Right lobe of liver (tissue), 6 donors: ENCODE measurements around the gene NIPAL1. TPM values are rescaled to one million over a fixed set of nuclear protein-coding genes. Genes with fewer than 3 reads are reported as not detected.
A peak's percentile ranks its signal among the peaks of the same experiment; 100 is the strongest.

Experiments
- ATAC-seq, 4 donors: fragments of 200-7000 bp; cut with Tn5 transposase; one replicate each; pipeline ENCODE4 v1.9.1; 2020; ENCODE audit warnings: mild to moderate bottlenecking in 4 of 4, moderate library complexity in 4 of 4
- DNase-seq, 3 donors: peaks; one replicate each; pipeline ENCODE4 v3.0.0-alpha.2; 2020
- H3K27ac ChIP-seq, 3 donors: fragments of 200-600 bp; one replicate each; pipeline ENCODE4 v1.8.0; 2022
- H3K27me3 ChIP-seq, 2 donors: fragments of 200-600 bp; one replicate each; pipeline ENCODE4 v1.8.0; 2022
- H3K36me3 ChIP-seq, 4 donors: fragments of 200-600 bp; sonication (generic) in 1 of 4; one replicate each; pipeline versions ENCODE4 v1.5.1 to v1.8.0; 2017 to 2022; ENCODE audit warnings: control low read depth in 1 of 4
- H3K4me1 ChIP-seq, 4 donors: fragments of 200-600 bp; sonication (generic) in 1 of 4; one replicate each; pipeline versions ENCODE4 v1.5.1 to v1.8.0; 2017 to 2022; ENCODE audit warnings: control low read depth in 1 of 4
- H3K4me3 ChIP-seq, 3 donors: fragments of 200-600 bp; one replicate each; pipeline ENCODE4 v1.8.0; 2022
- H3K9me3 ChIP-seq, 4 donors: fragments of 200-600 bp; sonication (generic) in 1 of 4; one replicate each; pipeline versions ENCODE4 v1.5.1 to v1.8.0; 2017 to 2022; ENCODE audit warnings: control low read depth in 1 of 4
- POLR2A ChIP-seq: fragments of 450-650 bp; IDR thresholded peaks from one replicate; pipeline ENCODE4 v1.6.1; 2017; ENCODE audit warnings: antibody characterized with exemption, mild to moderate bottlenecking
- whole genome bisulfite sequencing: methylation state at CpG from one replicate; pipeline ENCODE4 v1.1.6; 2018; ENCODE audit warnings: low coverage, low lambda C conversion rate; ENCODE audit not compliant: insufficient coverage; ENCODE audit errors: missing lambda C conversion rate; 5-methylcytosine and 5-hydroxymethylcytosine counted together
- intact Hi-C, 2 donors: fragments of 100-400 bp; cut with DNase I; formaldehyde crosslinking; loops; one replicate each; pipeline versions ENCODE4 v1.11.2 to v1.14.1; 2022
- total RNA-seq, 6 experiments: library from RNA; depleted of rRNA in 2 of 6; stranded (reverse); fragments of >200 nt in 2 of 6; fragmentation: NEBNext Ultra II Directional in 3 of 6; extraction: Animal tissue kit (Norgen Biotek cat#: 25700) in 3 of 6; gene quantifications; one replicate each; pipeline versions ENCODE4 v1.1.0 to v1.2.4, GENCODE V29; 2016 to 2023
- TF ChIP-seq, protein P1 (sequence below), 4 donors: fragments of 200-600 bp in 3 of 4; fragments of 450-650 bp in 1 of 4; IDR thresholded peaks; one replicate each; pipeline versions ENCODE4 v1.5.1 to v1.8.0; 2016 to 2022; ENCODE audit warnings: antibody characterized with exemption in 4 of 4, mild to moderate bottlenecking in 2 of 4
- donor health status: DM: no; HTN: yes; CAD: no.
- donor health status: DM: no; HTN: no; CAD: no.
- donor health status: DM: no; HTN: no; CAD: no.
- donor health status: DM: no; HTN: yes; CAD: no.
- donor health status: DM: no; HTN: yes; CAD: no.

NIPAL1 gene
- total RNA-seq, 6 experiments from 2014 or later, result 4.8 to 11.9 (median 7.6) TPM

- no peaks in the 10 kb centered on the region for H3K36me3 ChIP-seq
- intact Hi-C loops, result no loop called here
- no peaks in the 10 kb centered on the region for H3K27me3 ChIP-seq
- H3K4me1 ChIP-seq, result peaks cover 0 to 37% (median 15%) of the 10 kb centered on the region in 4 donors
- TF ChIP-seq, protein P1, sequence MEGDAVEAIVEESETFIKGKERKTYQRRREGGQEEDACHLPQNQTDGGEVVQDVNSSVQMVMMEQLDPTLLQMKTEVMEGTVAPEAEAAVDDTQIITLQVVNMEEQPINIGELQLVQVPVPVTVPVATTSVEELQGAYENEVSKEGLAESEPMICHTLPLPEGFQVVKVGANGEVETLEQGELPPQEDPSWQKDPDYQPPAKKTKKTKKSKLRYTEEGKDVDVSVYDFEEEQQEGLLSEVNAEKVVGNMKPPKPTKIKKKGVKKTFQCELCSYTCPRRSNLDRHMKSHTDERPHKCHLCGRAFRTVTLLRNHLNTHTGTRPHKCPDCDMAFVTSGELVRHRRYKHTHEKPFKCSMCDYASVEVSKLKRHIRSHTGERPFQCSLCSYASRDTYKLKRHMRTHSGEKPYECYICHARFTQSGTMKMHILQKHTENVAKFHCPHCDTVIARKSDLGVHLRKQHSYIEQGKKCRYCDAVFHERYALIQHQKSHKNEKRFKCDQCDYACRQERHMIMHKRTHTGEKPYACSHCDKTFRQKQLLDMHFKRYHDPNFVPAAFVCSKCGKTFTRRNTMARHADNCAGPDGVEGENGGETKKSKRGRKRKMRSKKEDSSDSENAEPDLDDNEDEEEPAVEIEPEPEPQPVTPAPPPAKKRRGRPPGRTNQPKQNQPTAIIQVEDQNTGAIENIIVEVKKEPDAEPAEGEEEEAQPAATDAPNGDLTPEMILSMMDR (IDR thresholded peaks at IDR 0.05), result no peak
- no peak for TF ChIP-seq POLR2A
- H3K27ac ChIP-seq, result no peak overlapping the region
- ATAC-seq (no peak), DNase-seq (no peak)
- 71% methylated on average over 2 of the region's 2 CpGs for WGBS
- no peaks in the 10 kb centered on the region for H3K9me3 ChIP-seq
- no peak overlapping the region for H3K4me3 ChIP-seq
Observed at GRCh38 chr4:48044298-48044697, 27.7 kb downstream of the NIPAL1 start.

- no peaks in the 10 kb centered on the region for H3K9me3 ChIP-seq
- no peak overlapping the region for H3K27ac ChIP-seq
- H3K4me1 ChIP-seq, result peaks cover 0 to 36% (median 15%) of the 10 kb centered on the region in 4 donors
- TF ChIP-seq POLR2A, result no peak
- TF ChIP-seq, protein P1 (IDR thresholded peaks at IDR 0.05), result no peak
- ATAC-seq (no peak), DNase-seq (no peak)
- H3K4me3 ChIP-seq, result no peak overlapping the region
- H3K36me3 ChIP-seq, result no peaks in the 10 kb centered on the region
- no peaks in the 10 kb centered on the region for H3K27me3 ChIP-seq
- intact Hi-C loops, result no loop called here
- WGBS, result 34% methylated on average over 3 of the region's 3 CpGs
Observed at GRCh38 chr4:48046059-48046458, 29.5 kb downstream of the NIPAL1 start.

DNA sequence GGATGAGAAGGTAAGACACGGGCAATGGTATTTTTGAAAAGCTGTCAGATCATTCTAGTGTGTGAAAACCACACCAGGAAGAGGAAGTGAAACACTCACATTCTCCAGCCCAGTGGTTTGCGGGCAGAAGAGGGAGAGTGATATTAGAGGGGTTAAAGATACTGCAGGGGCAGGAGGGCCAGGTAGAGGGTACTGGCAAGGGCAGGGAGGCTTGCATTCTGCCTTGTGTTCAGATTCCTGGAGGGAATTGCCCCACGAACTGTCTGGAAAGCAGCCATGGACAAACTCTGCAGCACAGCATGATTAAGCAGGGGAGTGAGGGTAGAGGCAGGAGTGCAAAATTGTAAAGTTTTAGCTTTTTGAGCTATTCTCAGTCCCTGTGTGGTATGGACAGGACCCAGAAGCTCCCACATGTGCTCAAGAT, 30.9 kb downstream of the NIPAL1 start:
- ATAC-seq, result peak; percentile 56 to 70 (median 58)
- peak; percentile 34 to 64 (median 52) for DNase-seq
- Histone ChIP-seq H3K27ac (peak overlapping the region; percentile 47 to 78 (median 62)), H3K4me3 (no peak overlapping the region), H3K36me3 (no peaks in the 10 kb centered on the region), H3K4me1 (peaks cover 0 to 33% (median 14%) of the 10 kb centered on the region in 4 donors), H3K9me3 (no peaks in the 10 kb centered on the region), H3K27me3 (no peaks in the 10 kb centered on the region)
- TF ChIP-seq, protein P1 (IDR thresholded peaks at IDR 0.05), result no peak
- TF ChIP-seq POLR2A, result no peak
- WGBS, result 5% methylated on average over 3 of the region's 3 CpGs
- intact Hi-C loops, result no loop called here

- ATAC-seq (peak; percentile 88 to 94 (median 90)), DNase-seq (peak; percentile 55 to 87 (median 85))
- intact Hi-C loops, result no loop called here
- Histone ChIP-seq H3K27me3 (no peaks in the 10 kb centered on the region), H3K27ac (peak overlapping the region; percentile 47 to 78 (median 62)), H3K36me3 (no peaks in the 10 kb centered on the region), H3K9me3 (no peaks in the 10 kb centered on the region), H3K4me1 (peaks cover 0 to 29% (median 12%) of the 10 kb centered on the region in 4 donors), H3K4me3 (no peak overlapping the region)
- no peak for TF ChIP-seq POLR2A
- TF ChIP-seq, protein P1 (IDR thresholded peaks at IDR 0.05), result no peak
- 33% methylated on average over 1 of the region's 1 CpG for WGBS
Observed at GRCh38 chr4:48047896-48048295, 31.3 kb downstream of the NIPAL1 start.

- intact Hi-C loops, result no loop called here
- ATAC-seq (no peak), DNase-seq (no peak)
- 72% methylated on average over 6 of the region's 8 CpGs for WGBS
- H3K4me3 ChIP-seq, result no peak overlapping the region
- no peaks in the 10 kb centered on the region for H3K36me3 ChIP-seq
- H3K9me3 ChIP-seq, result no peaks in the 10 kb centered on the region
- H3K27ac ChIP-seq, result no peak overlapping the region
- peaks cover 0 to 23% (median 7%) of the 10 kb centered on the region in 4 donors for H3K4me1 ChIP-seq
- TF ChIP-seq, protein P1 (IDR thresholded peaks at IDR 0.05), result no peak
- no peak for TF ChIP-seq POLR2A
- no peaks in the 10 kb centered on the region for H3K27me3 ChIP-seq
Observed at GRCh38 chr4:48049483-48049882, 32.9 kb downstream of the NIPAL1 start.
